ENCODE data around the gene BCR. TPM values are rescaled to one million over a fixed set of nuclear protein-coding genes. Genes with fewer than 3 reads are reported as not detected.
A peak's percentile ranks its signal among the peaks of the same experiment; 100 is the strongest.

The BCR gene
- total RNA-seq, 1 donor from 2014 or later = 92.6 TPM

DNA sequence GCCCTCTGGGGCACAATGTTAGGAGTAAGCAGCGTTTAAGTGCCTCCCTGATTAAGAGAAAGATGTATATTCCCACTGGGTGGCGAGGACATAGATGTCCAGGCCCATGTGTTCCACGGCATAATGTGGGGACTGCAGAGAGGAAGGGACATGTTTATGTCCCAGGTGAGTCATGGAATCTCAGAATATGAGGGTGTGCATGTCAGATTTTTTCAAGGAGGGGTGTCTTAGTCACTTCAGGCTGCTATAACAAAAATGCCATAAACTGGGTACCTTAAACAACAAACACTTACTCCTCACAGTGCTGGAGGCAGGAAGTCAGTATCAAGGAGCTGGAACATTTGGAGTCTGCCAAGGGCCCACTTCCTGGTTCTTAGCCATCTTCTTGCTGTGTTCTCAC lies 55.1 kb downstream of the BCR start:
- H3K36me3 Mint-ChIP-seq (ENCODE audit: low read depth, unreplicated experiment) = peaks cover 9% of the 10 kb centered on the region
- TF ChIP-seq, protein P1, sequence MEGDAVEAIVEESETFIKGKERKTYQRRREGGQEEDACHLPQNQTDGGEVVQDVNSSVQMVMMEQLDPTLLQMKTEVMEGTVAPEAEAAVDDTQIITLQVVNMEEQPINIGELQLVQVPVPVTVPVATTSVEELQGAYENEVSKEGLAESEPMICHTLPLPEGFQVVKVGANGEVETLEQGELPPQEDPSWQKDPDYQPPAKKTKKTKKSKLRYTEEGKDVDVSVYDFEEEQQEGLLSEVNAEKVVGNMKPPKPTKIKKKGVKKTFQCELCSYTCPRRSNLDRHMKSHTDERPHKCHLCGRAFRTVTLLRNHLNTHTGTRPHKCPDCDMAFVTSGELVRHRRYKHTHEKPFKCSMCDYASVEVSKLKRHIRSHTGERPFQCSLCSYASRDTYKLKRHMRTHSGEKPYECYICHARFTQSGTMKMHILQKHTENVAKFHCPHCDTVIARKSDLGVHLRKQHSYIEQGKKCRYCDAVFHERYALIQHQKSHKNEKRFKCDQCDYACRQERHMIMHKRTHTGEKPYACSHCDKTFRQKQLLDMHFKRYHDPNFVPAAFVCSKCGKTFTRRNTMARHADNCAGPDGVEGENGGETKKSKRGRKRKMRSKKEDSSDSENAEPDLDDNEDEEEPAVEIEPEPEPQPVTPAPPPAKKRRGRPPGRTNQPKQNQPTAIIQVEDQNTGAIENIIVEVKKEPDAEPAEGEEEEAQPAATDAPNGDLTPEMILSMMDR (IDR thresholded peaks at IDR 0.05; ENCODE audit: unreplicated experiment) = no peak
- H3K4me3 Mint-ChIP-seq (ENCODE audit: unreplicated experiment) = peak overlapping the region; percentile 47
- peaks cover 9% of the 10 kb centered on the region for H3K27me3 Mint-ChIP-seq (ENCODE audit: unreplicated experiment)
- H3K4me1 Mint-ChIP-seq (ENCODE audit: unreplicated experiment) = peaks cover 35% of the 10 kb centered on the region
- no peak overlapping the region for H3K27ac Mint-ChIP-seq (ENCODE audit: unreplicated experiment)
- no peaks in the 10 kb centered on the region for H3K9me3 Mint-ChIP-seq (ENCODE audit: unreplicated experiment)
- DNase-seq (ENCODE audit: low spot score) = no peak

DNA sequence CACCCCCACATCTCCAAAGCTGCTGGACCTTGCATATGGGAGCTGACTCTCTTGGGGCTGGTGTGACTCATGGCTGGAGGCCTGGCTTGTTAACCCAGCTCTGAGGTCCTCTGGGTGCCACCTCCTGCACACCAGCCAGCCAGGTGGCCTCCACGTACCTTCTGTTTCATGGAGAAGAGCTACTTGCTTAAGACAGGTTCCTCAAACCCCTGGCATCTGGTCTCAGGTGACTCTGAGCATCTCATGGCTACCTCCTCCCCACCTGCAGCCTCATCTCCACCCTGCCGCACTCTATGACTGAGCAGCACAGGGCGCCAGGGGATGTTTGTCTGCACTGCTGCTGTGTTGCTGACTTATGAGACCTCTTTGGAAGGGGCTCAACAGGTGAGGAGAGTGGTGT lies 55.7 kb downstream of the BCR start:
- peaks cover 9% of the 10 kb centered on the region for H3K27me3 Mint-ChIP-seq (ENCODE audit: unreplicated experiment)
- TF ChIP-seq, protein P1 (IDR thresholded peaks at IDR 0.05; ENCODE audit: unreplicated experiment) = no peak
- no peaks in the 10 kb centered on the region for H3K9me3 Mint-ChIP-seq (ENCODE audit: unreplicated experiment)
- H3K27ac Mint-ChIP-seq (ENCODE audit: unreplicated experiment) = no peak overlapping the region
- H3K4me3 Mint-ChIP-seq (ENCODE audit: unreplicated experiment) = no peak overlapping the region
- no peak for DNase-seq (ENCODE audit: low spot score)
- H3K36me3 Mint-ChIP-seq (ENCODE audit: low read depth, unreplicated experiment) = peaks cover 9% of the 10 kb centered on the region
- H3K4me1 Mint-ChIP-seq (ENCODE audit: unreplicated experiment) = peaks cover 35% of the 10 kb centered on the region

DNA sequence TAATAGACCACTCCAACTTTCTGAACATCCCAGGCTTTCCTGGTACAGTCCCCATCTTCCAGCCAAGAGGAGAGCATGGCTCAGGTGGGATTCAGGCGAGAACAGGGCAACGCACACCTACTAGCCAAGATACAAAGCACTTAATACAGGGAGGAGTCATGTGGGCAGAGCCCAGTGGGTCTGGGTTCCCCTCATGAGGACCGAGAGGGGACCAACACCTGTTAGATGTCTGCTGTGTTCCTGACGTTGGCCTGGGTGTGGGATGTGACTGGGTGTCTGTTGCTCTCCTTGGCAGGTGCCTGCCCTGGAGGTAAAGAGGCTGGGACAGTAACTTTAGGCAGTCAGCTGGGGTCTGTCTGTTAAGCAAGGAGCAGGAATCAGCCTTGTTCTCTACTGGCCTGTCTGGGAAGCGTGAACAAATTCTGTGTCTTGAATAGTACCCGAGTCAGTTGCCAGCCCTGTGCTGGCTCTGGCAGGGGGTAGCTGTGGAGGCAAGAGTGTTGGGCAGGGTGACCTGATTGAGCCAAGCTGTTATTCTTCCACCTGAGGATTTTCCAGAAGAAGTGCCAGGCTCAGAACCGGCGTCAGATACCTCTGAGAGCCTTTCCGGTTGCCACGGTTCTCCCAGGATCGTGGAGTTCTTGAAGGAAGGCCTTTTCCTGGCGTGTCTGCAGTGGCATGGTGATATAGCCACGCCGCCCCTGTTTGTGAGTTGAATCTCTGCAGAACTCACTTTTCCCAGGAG lies 56.3 kb downstream of the BCR start:
- H3K27me3 Mint-ChIP-seq (ENCODE audit: unreplicated experiment) = peaks cover 9% of the 10 kb centered on the region
- TF ChIP-seq, protein P1 (IDR thresholded peaks at IDR 0.05; ENCODE audit: unreplicated experiment) = no peak
- H3K27ac Mint-ChIP-seq (ENCODE audit: unreplicated experiment) = no peak overlapping the region
- H3K9me3 Mint-ChIP-seq (ENCODE audit: unreplicated experiment) = no peaks in the 10 kb centered on the region
- H3K4me1 Mint-ChIP-seq (ENCODE audit: unreplicated experiment) = peaks cover 36% of the 10 kb centered on the region
- no peak for DNase-seq (ENCODE audit: low spot score)
- H3K4me3 Mint-ChIP-seq (ENCODE audit: unreplicated experiment) = no peak overlapping the region
- H3K36me3 Mint-ChIP-seq (ENCODE audit: low read depth, unreplicated experiment) = peaks cover 9% of the 10 kb centered on the region

DNA sequence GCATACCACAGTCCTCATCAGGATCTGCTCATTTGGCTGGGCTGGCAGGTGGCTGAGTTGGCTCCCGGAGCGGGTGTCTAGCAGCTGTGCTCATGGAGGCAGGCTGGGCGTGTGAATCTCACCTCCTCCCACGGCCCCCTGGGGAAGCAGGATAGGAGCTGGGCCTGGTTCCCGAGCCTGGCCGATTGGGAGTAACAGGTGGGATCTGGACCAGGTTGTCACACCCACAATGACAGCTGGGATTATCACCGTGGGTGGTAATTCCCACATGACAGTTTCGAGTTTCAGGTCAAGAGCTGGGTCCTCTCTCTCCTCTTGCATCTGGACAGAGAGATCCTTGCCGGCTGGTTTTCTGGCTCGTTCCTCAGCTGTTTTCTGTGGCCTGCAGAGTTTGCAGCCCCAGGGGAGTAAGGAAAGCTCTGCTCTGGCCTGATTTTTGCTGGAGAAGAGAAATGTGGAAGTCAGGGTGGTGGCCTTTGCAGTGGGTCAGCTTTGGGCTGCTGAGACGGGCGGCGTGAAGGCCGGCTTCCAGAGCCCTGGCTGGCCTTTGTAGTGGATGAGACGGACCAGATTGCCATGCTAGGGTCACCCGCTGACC lies 57.0 kb downstream of the BCR start:
- H3K4me3 Mint-ChIP-seq (ENCODE audit: unreplicated experiment) = peak overlapping the region; percentile 18
- H3K27me3 Mint-ChIP-seq (ENCODE audit: unreplicated experiment) = peaks cover 9% of the 10 kb centered on the region
- TF ChIP-seq, protein P1 (IDR thresholded peaks at IDR 0.05; ENCODE audit: unreplicated experiment) = no peak
- no peak overlapping the region for H3K27ac Mint-ChIP-seq (ENCODE audit: unreplicated experiment)
- DNase-seq (ENCODE audit: low spot score) = no peak
- peaks cover 38% of the 10 kb centered on the region for H3K4me1 Mint-ChIP-seq (ENCODE audit: unreplicated experiment)
- H3K9me3 Mint-ChIP-seq (ENCODE audit: unreplicated experiment) = no peaks in the 10 kb centered on the region
- H3K36me3 Mint-ChIP-seq (ENCODE audit: low read depth, unreplicated experiment) = peaks cover 9% of the 10 kb centered on the region

DNA sequence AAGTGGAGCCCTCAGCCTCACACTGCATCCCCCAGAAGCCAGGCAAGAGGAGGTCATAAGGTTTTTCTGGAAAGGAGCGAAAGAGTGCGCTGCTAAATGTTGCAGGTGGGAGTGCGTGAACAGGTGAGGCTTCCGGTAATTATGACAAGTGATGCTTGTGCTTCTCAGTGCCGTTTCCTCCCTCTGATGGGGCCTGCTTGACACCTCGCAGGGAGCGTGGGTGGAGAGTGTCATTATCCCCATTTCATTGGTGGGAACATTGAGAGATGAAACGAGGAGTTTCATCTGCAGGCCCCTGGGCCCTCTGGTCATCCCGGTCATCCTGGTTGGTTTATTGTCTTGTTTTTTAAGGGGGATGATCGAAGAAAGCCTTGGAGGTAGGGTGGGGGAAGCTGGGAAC lies 57.5 kb downstream of the BCR start:
- Mint-ChIP-seq H3K4me1 (ENCODE audit: unreplicated experiment) (peaks cover 42% of the 10 kb centered on the region), H3K27me3 (ENCODE audit: unreplicated experiment) (peaks cover 9% of the 10 kb centered on the region), H3K4me3 (ENCODE audit: unreplicated experiment) (no peak overlapping the region), H3K36me3 (ENCODE audit: low read depth, unreplicated experiment) (peaks cover 9% of the 10 kb centered on the region), H3K9me3 (ENCODE audit: unreplicated experiment) (no peaks in the 10 kb centered on the region), H3K27ac (ENCODE audit: unreplicated experiment) (no peak overlapping the region)
- no peak for DNase-seq (ENCODE audit: low spot score)
- TF ChIP-seq, protein P1 (IDR thresholded peaks at IDR 0.05; ENCODE audit: unreplicated experiment) = no peak

Data from endothelial cell (in vitro differentiated cells).